Parathyroid adenoma (tissue), 2 donors: Measurements from ENCODE around the gene SNX19.
A peak's percentile ranks its signal among the peaks of the same experiment; 100 is the strongest.

Experiments
- H2AFZ ChIP-seq: fragments of 300-600 bp; sonication (generic); one replicate; pipeline ENCODE4 v1.7.0; 2017; ENCODE audit warnings: antibody characterized with exemption, mild to moderate bottlenecking
- H3K27ac ChIP-seq: fragments of 300-600 bp; sonication (generic); one replicate; pipeline ENCODE4 v1.7.0; 2017
- H3K27me3 ChIP-seq: fragments of 300-600 bp; sonication (generic); one replicate; pipeline ENCODE4 v1.7.0; 2017; ENCODE audit warnings: low read length; ENCODE audit not compliant: control insufficient read depth, insufficient read depth
- H3K36me3 ChIP-seq: fragments of 300-600 bp; sonication (generic); one replicate; pipeline ENCODE4 v1.7.0; 2017; ENCODE audit warnings: low read length; ENCODE audit not compliant: control insufficient read depth, insufficient read depth
- H3K4me1 ChIP-seq: fragments of 300-600 bp; sonication (generic); one replicate; pipeline ENCODE4 v1.7.0; 2017; ENCODE audit warnings: control low read depth
- H3K4me2 ChIP-seq: fragments of 300-600 bp; sonication (generic); one replicate; pipeline ENCODE4 v1.7.0; 2017; ENCODE audit warnings: low read length
- H3K4me3 ChIP-seq: fragments of 300-600 bp; sonication (generic); one replicate; pipeline ENCODE4 v1.7.0; 2017; ENCODE audit warnings: low read depth, low read length
- H3K79me2 ChIP-seq: fragments of 300-600 bp; sonication (generic); one replicate; pipeline ENCODE4 v1.7.0; 2017; ENCODE audit warnings: control low read depth
- H3K9ac ChIP-seq: fragments of 300-600 bp; sonication (generic); one replicate; pipeline ENCODE4 v1.7.0; 2017; ENCODE audit warnings: mild to moderate bottlenecking
- H3K9me3 ChIP-seq: fragments of 300-600 bp; sonication (generic); one replicate; pipeline ENCODE4 v1.7.0; 2017; ENCODE audit warnings: low read length; ENCODE audit not compliant: control insufficient read depth
- TF ChIP-seq, protein P1 (sequence below): fragments of 300-600 bp; sonication (generic); IDR thresholded peaks from one replicate; pipeline ENCODE4 v1.7.0; 2017; ENCODE audit warnings: antibody characterized with exemption, mild to moderate bottlenecking
- donor health status: primary hyperparathyroidism.

The SNX19 gene

DNA sequence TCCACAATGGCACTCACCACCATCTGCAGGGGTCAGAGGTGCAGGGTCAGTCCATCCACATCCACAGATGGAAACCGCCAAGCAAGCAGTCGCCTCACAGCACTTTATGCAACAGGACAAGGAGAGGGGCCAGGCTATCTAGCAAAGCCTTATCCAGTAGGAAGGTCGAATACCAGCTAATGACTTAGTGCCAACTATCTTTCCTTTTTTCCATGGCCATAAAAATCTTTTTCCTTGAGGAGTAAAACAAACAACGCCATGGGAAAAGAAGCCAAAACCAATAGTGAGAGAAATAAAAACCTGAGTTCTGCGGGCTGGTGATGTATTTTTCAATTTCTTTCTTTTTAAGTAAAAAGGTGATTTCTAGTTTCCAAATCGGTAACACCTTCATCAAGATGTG is 8.2 kb downstream of the SNX19 start:
- Histone ChIP-seq H3K9me3 (no peaks in the 10 kb centered on the region), H3K4me3 (no peak overlapping the region), H3K79me2 (peaks cover 2% of the 10 kb centered on the region), H3K9ac (no peak overlapping the region), H3K36me3 (no peaks in the 10 kb centered on the region), H3K27ac (no peak overlapping the region), H2AFZ (no peak overlapping the region), H3K4me2 (no peak overlapping the region), H3K4me1 (no peaks in the 10 kb centered on the region), H3K27me3 (no peaks in the 10 kb centered on the region)
- TF ChIP-seq, protein P1, sequence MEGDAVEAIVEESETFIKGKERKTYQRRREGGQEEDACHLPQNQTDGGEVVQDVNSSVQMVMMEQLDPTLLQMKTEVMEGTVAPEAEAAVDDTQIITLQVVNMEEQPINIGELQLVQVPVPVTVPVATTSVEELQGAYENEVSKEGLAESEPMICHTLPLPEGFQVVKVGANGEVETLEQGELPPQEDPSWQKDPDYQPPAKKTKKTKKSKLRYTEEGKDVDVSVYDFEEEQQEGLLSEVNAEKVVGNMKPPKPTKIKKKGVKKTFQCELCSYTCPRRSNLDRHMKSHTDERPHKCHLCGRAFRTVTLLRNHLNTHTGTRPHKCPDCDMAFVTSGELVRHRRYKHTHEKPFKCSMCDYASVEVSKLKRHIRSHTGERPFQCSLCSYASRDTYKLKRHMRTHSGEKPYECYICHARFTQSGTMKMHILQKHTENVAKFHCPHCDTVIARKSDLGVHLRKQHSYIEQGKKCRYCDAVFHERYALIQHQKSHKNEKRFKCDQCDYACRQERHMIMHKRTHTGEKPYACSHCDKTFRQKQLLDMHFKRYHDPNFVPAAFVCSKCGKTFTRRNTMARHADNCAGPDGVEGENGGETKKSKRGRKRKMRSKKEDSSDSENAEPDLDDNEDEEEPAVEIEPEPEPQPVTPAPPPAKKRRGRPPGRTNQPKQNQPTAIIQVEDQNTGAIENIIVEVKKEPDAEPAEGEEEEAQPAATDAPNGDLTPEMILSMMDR: no peak

DNA sequence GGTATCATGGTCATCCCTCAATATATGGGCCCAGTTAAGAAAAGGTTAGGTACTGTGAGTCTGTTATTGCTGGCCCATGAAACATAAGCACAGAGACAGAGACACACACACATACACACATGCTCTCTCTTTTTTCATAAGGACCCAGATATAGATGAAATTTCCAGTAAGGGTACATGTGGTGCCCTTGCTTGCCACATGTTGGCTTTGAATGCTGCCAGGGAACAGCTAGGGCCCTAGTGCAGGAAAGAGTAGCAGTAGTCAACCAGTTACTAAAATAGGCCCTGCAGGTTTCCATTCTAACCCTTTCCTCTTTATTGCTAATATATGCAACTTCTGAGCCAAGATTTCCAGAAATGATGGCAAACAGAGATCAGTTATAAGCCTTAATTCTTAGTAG is 9.1 kb downstream of the SNX19 start:
- Histone ChIP-seq H3K79me2 (peaks cover 2% of the 10 kb centered on the region), H3K36me3 (no peaks in the 10 kb centered on the region), H3K9ac (no peak overlapping the region), H3K4me3 (no peak overlapping the region), H3K4me1 (no peaks in the 10 kb centered on the region), H2AFZ (no peak overlapping the region), H3K4me2 (no peak overlapping the region), H3K27ac (no peak overlapping the region), H3K27me3 (no peaks in the 10 kb centered on the region), H3K9me3 (no peaks in the 10 kb centered on the region)
- TF ChIP-seq, protein P1: no peak

DNA sequence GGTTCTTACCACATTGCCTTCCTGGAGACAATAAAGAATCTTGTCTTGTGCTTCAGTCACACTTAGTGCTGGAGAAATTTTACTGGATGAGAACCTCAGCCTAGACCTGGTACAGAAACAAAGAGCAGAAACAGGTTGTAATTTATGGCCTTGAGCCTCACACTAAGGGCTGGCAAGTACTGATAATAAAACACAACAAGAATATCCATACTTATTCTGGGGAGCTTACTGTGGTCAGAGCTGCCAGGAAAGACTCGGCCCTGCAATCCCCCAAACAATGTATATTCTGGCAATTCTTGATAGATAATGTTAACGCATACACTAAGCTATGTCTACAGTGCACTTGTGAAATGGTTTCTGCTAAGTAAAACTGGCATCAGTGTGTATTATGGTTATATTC is 9.7 kb downstream of the SNX19 start:
- Histone ChIP-seq H3K79me2 (peaks cover 2% of the 10 kb centered on the region), H3K9me3 (no peaks in the 10 kb centered on the region), H3K9ac (no peak overlapping the region), H3K27me3 (no peaks in the 10 kb centered on the region), H3K4me1 (no peaks in the 10 kb centered on the region), H2AFZ (no peak overlapping the region), H3K4me2 (no peak overlapping the region), H3K27ac (no peak overlapping the region), H3K4me3 (no peak overlapping the region), H3K36me3 (no peaks in the 10 kb centered on the region)
- TF ChIP-seq, protein P1: no peak

DNA sequence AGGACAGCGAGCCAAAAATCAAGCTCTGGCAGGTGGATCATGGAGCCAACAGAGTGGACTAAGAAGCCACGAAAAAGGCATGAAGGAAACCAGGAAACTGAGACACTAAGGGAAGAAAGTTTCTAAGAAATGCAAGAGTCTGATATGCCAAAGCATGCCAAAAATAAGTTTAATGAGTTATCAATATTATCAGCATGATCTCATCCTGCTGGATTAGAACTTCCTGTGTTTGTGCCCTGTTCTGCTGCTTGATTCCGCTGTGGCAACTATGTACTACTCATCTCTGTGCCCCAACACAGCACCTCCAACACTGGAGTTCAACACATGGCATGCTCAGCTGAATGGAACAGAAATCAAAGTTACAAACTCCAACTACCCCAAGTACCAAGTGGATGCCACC is 10.8 kb downstream of the SNX19 start:
- Histone ChIP-seq H3K4me2 (no peak overlapping the region), H3K27ac (no peak overlapping the region), H3K27me3 (no peaks in the 10 kb centered on the region), H2AFZ (no peak overlapping the region), H3K4me1 (no peaks in the 10 kb centered on the region), H3K79me2 (peaks cover 2% of the 10 kb centered on the region), H3K36me3 (no peaks in the 10 kb centered on the region), H3K9me3 (no peaks in the 10 kb centered on the region), H3K9ac (no peak overlapping the region), H3K4me3 (no peak overlapping the region)
- TF ChIP-seq, protein P1: no peak

DNA sequence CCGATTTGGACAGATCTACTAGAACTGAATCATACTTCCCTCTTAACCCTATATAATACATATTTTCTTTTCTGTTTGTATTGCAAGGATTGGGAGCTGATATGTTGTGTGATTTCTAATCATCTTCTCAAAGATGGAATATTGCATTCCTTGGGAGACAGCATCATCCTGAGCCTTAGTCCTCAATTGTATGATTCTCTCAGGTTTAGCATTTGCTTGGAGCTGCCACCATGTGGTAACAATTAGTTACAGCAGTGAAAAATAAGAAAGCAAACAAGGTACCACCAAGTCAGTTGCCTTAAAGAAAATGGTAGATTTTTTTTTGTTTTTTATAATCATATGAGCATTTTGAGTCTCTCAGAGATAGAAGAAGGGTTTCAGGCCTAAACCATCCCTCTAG is 11.9 kb downstream of the SNX19 start:
- H3K9ac ChIP-seq: no peak overlapping the region
- no peak overlapping the region for H3K27ac ChIP-seq
- no peaks in the 10 kb centered on the region for H3K4me1 ChIP-seq
- TF ChIP-seq, protein P1: peak; percentile 19
- peaks cover 2% of the 10 kb centered on the region for H3K79me2 ChIP-seq
- H3K27me3 ChIP-seq: no peaks in the 10 kb centered on the region
- no peak overlapping the region for H3K4me3 ChIP-seq
- no peaks in the 10 kb centered on the region for H3K36me3 ChIP-seq
- H2AFZ ChIP-seq: no peak overlapping the region
- H3K9me3 ChIP-seq: no peaks in the 10 kb centered on the region
- no peak overlapping the region for H3K4me2 ChIP-seq
